Left lung (tissue), 10 donors: ENCODE results near the gene TOMM6. TPM values are rescaled to one million over a fixed set of nuclear protein-coding genes. Genes with fewer than 3 reads are reported as not detected.

Experiments
- ATAC-seq: fragments of 200-7000 bp; cut with Tn5 transposase; one replicate; pipeline ENCODE4 v1.9.1; 2020; ENCODE audit warnings: moderate library complexity
- DNase-seq, 4 donors: peaks; one replicate each; pipeline ENCODE4 v3.0.0-alpha.2; 2013 to 2020
- H3K27ac ChIP-seq, 2 donors: fragments of 200-600 bp; sonication (generic) in 1 of 2; one replicate each; pipeline versions ENCODE4 v1.5.0 to v1.8.0; 2020 to 2021
- H3K27me3 ChIP-seq, 2 donors: fragments of 200-600 bp; sonication (generic) in 1 of 2; one replicate each; pipeline versions ENCODE4 v1.5.0 to v1.8.0; 2020 to 2021
- H3K36me3 ChIP-seq, 2 donors: fragments of 200-600 bp; sonication (generic) in 1 of 2; one replicate each; pipeline versions ENCODE4 v1.5.0 to v1.8.0; 2020 to 2021
- H3K4me1 ChIP-seq, 2 donors: fragments of 200-600 bp; one replicate each; pipeline ENCODE4 v1.8.0; 2021
- H3K4me3 ChIP-seq, 2 donors: fragments of 200-600 bp; sonication (generic) in 1 of 2; one replicate each; pipeline versions ENCODE4 v1.5.0 to v1.8.0; 2020 to 2021; ENCODE audit warnings: mild to moderate bottlenecking in 1 of 2
- H3K9me3 ChIP-seq, 2 donors: fragments of 200-600 bp; sonication (generic) in 1 of 2; one replicate each; pipeline versions ENCODE4 v1.5.0 to v1.8.0; 2020 to 2021
- intact Hi-C, 2 donors: fragments of 100-400 bp; cut with DNase I; formaldehyde crosslinking; loops; one replicate each; pipeline versions ENCODE4 v1.11.2 to v1.14.2; 2022
- polyA plus RNA-seq, 6 donors: library from polyadenylated mRNA; unstranded; fragments of 120-200 nt; gene quantifications; one replicate each; pipeline ENCODE4 v1.2.1, GENCODE V29; 2013; ENCODE audit not compliant: insufficient read length in 6 of 6
- total RNA-seq, 2 donors: library from RNA; stranded (reverse); fragmentation: NEBNext Ultra II Directional; extraction: Animal tissue kit (Norgen Biotek cat#: 25700); gene quantifications; one replicate each; pipeline ENCODE4 v1.2.1, GENCODE V29; 2021
- TF ChIP-seq, protein P1 (sequence below), 2 donors: fragments of 200-600 bp; sonication (generic) in 1 of 2; IDR thresholded peaks; one replicate each; pipeline versions ENCODE4 v1.5.0 to v1.8.0; 2021; ENCODE audit warnings: antibody characterized with exemption in 2 of 2
- donor health status: DM: no; HTN: yes; CAD: no.
- donor health status: DM: no; HTN: no; CAD: no.

The TOMM6 gene
- total and polyA plus RNA-seq, 8 donors: 169 to 203 (median 188) TPM

DNA sequence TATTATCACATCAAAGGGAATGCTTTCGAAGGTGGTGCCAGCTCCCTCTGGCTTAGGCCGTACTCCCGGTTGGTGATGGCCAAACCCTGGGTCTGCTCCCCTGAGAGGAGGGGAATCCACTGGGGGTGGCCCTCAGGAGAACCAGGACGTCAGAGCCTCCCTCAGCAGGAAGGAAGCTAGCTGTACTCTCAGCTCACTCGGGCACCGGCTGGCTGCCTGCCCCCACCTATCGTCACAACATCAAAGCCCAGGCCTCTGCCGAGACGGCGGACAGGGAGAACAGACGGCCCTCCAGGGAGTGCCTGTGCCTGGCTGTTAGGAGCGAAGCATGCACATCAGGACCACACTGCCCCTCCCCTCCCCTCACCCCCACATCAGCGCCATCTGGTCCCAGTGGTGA, 31.1 kb upstream of the TOMM6 start:
- DNase-seq (no peak), ATAC-seq (no peak)
- Histone ChIP-seq H3K4me3 (no peak overlapping the region), H3K27me3 (no peaks in the 10 kb centered on the region), H3K4me1 (no peaks in the 10 kb centered on the region), H3K9me3 (no peaks in the 10 kb centered on the region), H3K36me3 (no peaks in the 10 kb centered on the region), H3K27ac (no peak overlapping the region)
- intact Hi-C loops: no loop called here
- TF ChIP-seq, protein P1, sequence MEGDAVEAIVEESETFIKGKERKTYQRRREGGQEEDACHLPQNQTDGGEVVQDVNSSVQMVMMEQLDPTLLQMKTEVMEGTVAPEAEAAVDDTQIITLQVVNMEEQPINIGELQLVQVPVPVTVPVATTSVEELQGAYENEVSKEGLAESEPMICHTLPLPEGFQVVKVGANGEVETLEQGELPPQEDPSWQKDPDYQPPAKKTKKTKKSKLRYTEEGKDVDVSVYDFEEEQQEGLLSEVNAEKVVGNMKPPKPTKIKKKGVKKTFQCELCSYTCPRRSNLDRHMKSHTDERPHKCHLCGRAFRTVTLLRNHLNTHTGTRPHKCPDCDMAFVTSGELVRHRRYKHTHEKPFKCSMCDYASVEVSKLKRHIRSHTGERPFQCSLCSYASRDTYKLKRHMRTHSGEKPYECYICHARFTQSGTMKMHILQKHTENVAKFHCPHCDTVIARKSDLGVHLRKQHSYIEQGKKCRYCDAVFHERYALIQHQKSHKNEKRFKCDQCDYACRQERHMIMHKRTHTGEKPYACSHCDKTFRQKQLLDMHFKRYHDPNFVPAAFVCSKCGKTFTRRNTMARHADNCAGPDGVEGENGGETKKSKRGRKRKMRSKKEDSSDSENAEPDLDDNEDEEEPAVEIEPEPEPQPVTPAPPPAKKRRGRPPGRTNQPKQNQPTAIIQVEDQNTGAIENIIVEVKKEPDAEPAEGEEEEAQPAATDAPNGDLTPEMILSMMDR (IDR thresholded peaks at IDR 0.05): no peak

DNA sequence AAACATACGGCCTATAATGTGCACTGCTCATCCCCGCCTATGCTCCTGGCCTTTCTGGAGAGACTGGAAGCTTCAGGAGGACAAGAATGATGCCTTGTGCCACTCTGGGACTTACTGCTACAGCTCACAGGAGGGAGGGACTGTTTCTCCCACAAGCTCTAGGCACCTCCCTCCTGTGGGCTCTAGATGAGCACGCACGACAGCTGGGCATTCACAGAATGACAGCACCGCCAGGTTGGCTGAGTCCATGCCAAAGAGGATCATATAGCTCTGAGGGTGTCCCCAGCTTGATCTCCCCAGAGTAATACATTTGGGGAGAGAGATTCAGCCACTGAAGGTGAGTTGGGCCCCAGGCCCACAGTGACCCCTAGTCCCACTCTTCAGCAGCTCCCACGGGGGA, 30.2 kb upstream of the TOMM6 start:
- intact Hi-C loops: no loop called here
- H3K4me3 ChIP-seq: no peak overlapping the region
- DNase-seq: no peak
- H3K36me3 ChIP-seq: no peaks in the 10 kb centered on the region
- no peak overlapping the region for H3K27ac ChIP-seq
- no peaks in the 10 kb centered on the region for H3K4me1 ChIP-seq
- TF ChIP-seq, protein P1 (IDR thresholded peaks at IDR 0.05): no peak
- H3K9me3 ChIP-seq: no peaks in the 10 kb centered on the region
- no peaks in the 10 kb centered on the region for H3K27me3 ChIP-seq
- ATAC-seq: no peak

DNA sequence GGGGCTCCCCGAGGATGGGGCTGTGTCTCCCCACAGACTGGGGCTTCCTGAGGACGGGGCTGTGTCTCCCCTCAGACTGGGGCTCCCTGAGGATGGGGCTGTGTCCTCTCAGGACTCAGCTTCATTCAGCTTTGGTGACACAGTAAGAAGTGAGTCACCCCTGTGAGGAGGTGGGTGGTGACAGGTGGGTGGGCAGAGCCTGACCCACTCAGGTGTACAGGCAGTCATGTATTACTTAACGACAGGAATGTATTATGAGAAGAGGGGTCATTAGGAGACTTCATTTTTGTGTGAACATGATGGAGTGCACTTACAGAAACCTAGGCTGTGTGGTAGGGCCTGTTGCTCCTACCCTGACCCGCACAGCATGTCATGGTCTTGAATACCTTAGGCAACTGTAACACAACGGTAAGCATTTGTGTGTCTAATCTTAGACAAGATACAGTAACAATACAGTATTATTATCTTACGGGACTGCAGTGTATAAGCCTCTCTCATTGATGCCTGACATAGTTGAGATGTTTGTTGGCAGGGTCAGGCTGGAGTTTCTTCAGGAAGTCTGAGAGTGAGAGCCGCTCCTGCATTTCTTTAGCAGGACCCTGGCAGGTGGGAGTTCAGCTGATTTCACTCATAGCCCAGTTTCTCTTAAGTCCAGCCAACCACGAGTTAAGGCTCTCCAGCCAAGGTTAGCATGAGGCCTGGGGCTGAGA, 29.4 kb upstream of the TOMM6 start:
- no peak overlapping the region for H3K27ac ChIP-seq
- ATAC-seq (peak; percentile 45), DNase-seq (no peak)
- no peaks in the 10 kb centered on the region for H3K36me3 ChIP-seq
- H3K4me3 ChIP-seq: no peak overlapping the region
- H3K9me3 ChIP-seq: no peaks in the 10 kb centered on the region
- intact Hi-C loops: no loop called here
- TF ChIP-seq, protein P1 (IDR thresholded peaks at IDR 0.05): no peak
- no peaks in the 10 kb centered on the region for H3K27me3 ChIP-seq
- no peaks in the 10 kb centered on the region for H3K4me1 ChIP-seq

DNA sequence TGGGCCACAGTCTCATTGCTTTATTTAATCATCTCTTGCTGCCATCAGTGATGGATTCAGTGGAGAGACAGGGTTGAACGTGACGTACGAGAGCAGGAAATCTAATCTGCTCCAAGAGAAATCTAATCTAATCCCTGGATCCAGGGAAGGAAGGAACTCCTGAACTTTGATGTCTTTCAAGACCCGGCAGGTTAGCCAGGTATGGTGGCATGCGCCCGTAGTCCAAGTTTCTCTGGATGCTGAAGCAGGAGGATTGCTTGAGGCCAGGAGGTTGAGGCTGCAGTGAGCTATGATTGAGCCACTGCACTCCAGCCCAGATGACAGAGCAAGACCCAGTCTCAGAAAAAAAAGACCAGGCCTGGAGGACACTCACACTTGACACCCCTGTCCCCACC, 28.9 kb upstream of the TOMM6 start:
- H3K27me3 ChIP-seq: no peaks in the 10 kb centered on the region
- no peak for ATAC-seq
- H3K27ac ChIP-seq: no peak overlapping the region
- no peak overlapping the region for H3K4me3 ChIP-seq
- DNase-seq: no peak
- H3K9me3 ChIP-seq: no peaks in the 10 kb centered on the region
- H3K4me1 ChIP-seq: no peaks in the 10 kb centered on the region
- no peaks in the 10 kb centered on the region for H3K36me3 ChIP-seq
- TF ChIP-seq, protein P1 (IDR thresholded peaks at IDR 0.05): no peak
- intact Hi-C loops: no loop called here

DNA sequence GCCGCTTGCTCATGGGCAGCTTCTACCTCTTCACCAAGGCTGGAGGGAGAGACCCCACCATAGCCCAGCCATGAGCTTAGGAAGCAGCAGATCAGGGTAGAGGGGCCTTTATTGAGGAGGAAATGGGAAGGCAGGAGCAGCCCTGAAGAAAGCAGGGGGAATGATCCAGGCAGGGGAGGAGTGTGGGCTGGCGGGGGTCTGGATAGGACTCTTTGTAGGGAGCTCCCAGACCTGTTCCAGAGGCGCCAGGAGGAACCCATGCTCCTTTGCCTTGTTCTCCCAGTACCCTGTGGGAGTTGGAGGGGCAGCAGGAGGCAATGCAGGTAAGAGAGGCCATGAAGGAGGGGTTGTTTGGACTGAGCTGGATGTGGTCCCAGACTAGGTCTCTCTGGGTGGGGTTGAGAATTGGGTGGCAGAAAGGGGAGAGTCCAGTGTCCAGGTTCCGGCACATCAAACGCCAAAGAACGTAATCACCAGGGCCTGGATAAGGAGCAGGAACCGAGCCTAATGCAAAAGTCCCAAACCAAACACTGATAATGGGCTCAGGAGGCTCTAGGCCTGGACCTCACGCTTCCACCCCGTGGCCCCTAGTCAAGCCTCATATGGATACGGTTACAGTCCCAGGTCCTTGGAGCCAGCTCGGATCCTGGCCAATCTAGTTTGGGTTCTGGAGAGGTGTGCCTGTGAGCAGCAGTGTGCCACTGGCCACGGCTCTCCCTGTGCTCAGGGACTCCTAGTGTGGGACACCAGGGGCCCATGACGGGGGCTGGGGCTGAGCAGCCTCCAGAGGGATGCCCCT, 28.2 kb upstream of the TOMM6 start:
- Histone ChIP-seq H3K4me3 (no peak overlapping the region), H3K4me1 (no peaks in the 10 kb centered on the region), H3K27me3 (no peaks in the 10 kb centered on the region), H3K36me3 (no peaks in the 10 kb centered on the region), H3K27ac (no peak overlapping the region), H3K9me3 (no peaks in the 10 kb centered on the region)
- no peak for DNase-seq
- no peak for ATAC-seq
- intact Hi-C loops: no loop called here
- TF ChIP-seq, protein P1 (IDR thresholded peaks at IDR 0.05): no peak
